ENCODE results near the gene RAB11FIP5. TPM values are rescaled to one million over a fixed set of nuclear protein-coding genes. Genes with fewer than 3 reads are reported as not detected.

The RAB11FIP5 gene
- total and polyA plus RNA-seq, 10 of the 15 experiments (the other 5 are each of a cell fraction or from before 2014, with no cell fraction given) = 0.03 to 0.20 (median 0.06) TPM; not detected in 6

DNA sequence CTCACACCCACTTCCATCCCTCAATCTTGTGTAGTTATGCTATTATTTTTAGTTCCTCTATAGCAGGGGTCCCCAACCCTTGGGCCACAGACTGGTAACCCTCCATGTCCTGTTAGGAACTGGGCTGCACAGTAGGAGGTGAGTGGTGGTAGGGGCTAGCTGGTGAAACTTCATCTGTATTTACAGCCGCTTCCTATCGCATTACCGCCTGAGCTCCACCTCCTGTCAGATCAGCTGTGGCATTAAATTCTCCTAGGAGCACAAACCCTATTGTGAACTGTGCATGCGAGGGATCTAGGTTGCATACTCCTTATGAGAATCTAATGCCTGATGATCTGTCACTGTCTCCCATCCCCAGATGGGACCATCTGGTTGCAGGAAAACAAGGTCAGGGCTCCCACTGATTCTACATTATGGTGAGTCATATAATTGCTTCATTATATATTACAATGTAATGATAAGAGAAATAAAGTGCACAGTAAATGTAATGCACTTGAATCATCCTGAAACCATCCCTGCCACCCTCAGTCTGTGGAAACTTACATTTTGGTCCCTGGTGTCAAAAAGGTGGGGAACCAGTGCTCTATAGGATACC is 1.6 kb upstream of the RAB11FIP5 start:
- Histone ChIP-seq H3K36me3 (ENCODE audit: control insufficient read depth in 2 of 2, insufficient read depth in 2 of 2, low read length in 1 of 2) (no peaks in the 10 kb centered on the region), H3K79me2 (ENCODE audit: control insufficient read depth, insufficient read depth, low read length) (no peaks in the 10 kb centered on the region), H3K4me3 (no peak overlapping the region), H3K9ac (ENCODE audit: control insufficient read depth, insufficient read depth, low read length) (no peak overlapping the region), H3K27me3 (replicated peaks in 1 of 2; ENCODE audit: control insufficient read depth in 2 of 2, insufficient read depth in 2 of 2, low read length in 1 of 2) (peaks cover 6 to 17% of the 10 kb centered on the region in 2 experiments), H4K20me1 (ENCODE audit: control insufficient read depth, insufficient read depth) (no peaks in the 10 kb centered on the region), H3K27ac (ENCODE audit: control insufficient read depth, insufficient read depth) (no peak overlapping the region), H3K9me3 (replicated peaks; ENCODE audit: control insufficient read depth, insufficient read depth, low read length) (no peaks in the 10 kb centered on the region), H2AFZ (ENCODE audit: control insufficient read depth, low read depth, low read length) (no peak overlapping the region), H3K4me2 (ENCODE audit: control insufficient read depth, insufficient read depth) (no peak overlapping the region), H3K4me1 (ENCODE audit: control insufficient read depth, insufficient read depth, low read length) (no peaks in the 10 kb centered on the region)
- RAD21 ChIA-PET (ENCODE audit: unreplicated experiment) = no interaction called here
- no peak for FAIRE-seq
- no peak for DNase-seq (ENCODE audit: low read depth, low spot score)
- CTCF ChIA-PET = no interaction called here
- no peak for TF ChIP-seq POU2F2 (IDR thresholded peaks at IDR 0.05; ENCODE audit: borderline replicate concordance, low read depth, low read length)
- TF ChIP-seq, protein P1, sequence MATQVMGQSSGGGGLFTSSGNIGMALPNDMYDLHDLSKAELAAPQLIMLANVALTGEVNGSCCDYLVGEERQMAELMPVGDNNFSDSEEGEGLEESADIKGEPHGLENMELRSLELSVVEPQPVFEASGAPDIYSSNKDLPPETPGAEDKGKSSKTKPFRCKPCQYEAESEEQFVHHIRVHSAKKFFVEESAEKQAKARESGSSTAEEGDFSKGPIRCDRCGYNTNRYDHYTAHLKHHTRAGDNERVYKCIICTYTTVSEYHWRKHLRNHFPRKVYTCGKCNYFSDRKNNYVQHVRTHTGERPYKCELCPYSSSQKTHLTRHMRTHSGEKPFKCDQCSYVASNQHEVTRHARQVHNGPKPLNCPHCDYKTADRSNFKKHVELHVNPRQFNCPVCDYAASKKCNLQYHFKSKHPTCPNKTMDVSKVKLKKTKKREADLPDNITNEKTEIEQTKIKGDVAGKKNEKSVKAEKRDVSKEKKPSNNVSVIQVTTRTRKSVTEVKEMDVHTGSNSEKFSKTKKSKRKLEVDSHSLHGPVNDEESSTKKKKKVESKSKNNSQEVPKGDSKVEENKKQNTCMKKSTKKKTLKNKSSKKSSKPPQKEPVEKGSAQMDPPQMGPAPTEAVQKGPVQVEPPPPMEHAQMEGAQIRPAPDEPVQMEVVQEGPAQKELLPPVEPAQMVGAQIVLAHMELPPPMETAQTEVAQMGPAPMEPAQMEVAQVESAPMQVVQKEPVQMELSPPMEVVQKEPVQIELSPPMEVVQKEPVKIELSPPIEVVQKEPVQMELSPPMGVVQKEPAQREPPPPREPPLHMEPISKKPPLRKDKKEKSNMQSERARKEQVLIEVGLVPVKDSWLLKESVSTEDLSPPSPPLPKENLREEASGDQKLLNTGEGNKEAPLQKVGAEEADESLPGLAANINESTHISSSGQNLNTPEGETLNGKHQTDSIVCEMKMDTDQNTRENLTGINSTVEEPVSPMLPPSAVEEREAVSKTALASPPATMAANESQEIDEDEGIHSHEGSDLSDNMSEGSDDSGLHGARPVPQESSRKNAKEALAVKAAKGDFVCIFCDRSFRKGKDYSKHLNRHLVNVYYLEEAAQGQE (IDR thresholded peaks at IDR 0.05; ENCODE audit: low read depth, low read length) = no peak
- TF ChIP-seq ATF7 (IDR thresholded peaks at IDR 0.05; ENCODE audit: low read depth) = no peak
- TF ChIP-seq, protein P2, sequence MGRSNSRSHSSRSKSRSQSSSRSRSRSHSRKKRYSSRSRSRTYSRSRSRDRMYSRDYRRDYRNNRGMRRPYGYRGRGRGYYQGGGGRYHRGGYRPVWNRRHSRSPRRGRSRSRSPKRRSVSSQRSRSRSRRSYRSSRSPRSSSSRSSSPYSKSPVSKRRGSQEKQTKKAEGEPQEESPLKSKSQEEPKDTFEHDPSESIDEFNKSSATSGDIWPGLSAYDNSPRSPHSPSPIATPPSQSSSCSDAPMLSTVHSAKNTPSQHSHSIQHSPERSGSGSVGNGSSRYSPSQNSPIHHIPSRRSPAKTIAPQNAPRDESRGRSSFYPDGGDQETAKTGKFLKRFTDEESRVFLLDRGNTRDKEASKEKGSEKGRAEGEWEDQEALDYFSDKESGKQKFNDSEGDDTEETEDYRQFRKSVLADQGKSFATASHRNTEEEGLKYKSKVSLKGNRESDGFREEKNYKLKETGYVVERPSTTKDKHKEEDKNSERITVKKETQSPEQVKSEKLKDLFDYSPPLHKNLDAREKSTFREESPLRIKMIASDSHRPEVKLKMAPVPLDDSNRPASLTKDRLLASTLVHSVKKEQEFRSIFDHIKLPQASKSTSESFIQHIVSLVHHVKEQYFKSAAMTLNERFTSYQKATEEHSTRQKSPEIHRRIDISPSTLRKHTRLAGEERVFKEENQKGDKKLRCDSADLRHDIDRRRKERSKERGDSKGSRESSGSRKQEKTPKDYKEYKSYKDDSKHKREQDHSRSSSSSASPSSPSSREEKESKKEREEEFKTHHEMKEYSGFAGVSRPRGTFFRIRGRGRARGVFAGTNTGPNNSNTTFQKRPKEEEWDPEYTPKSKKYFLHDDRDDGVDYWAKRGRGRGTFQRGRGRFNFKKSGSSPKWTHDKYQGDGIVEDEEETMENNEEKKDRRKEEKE (IDR thresholded peaks at IDR 0.05) = no peak
- no peak for TF ChIP-seq NFYA (IDR thresholded peaks at IDR 0.05; ENCODE audit: borderline replicate concordance, low read depth, low read length)
- no peak for TF ChIP-seq LARP7 (IDR thresholded peaks at IDR 0.05)
- TF ChIP-seq RB1 (IDR thresholded peaks at IDR 0.05; ENCODE audit: borderline replicate concordance) = no peak
- no peak for TF ChIP-seq IKZF1 (conservative IDR thresholded peaks at IDR 0.05)
- no peak for TF ChIP-seq BRCA1 (IDR thresholded peaks at IDR 0.05; ENCODE audit: low read depth, low read length)
- TF ChIP-seq CBX5 (IDR thresholded peaks at IDR 0.05; ENCODE audit: low read depth) = no peak
- TF ChIP-seq FOXM1 (IDR thresholded peaks at IDR 0.05; ENCODE audit: low read depth, low read length) = no peak
- TF ChIP-seq RELA (IDR thresholded peaks at IDR 0.05; ENCODE audit: borderline replicate concordance, partially characterized antibody) = no peak
- no peak for TF ChIP-seq ZNF384 (IDR thresholded peaks at IDR 0.05; ENCODE audit: borderline replicate concordance, low read depth, low read length)
- POLR2A ChIA-PET = interaction anchor here (0.6 kb wide), 1 partner anchor 421 kb away, joined by 4 read pairs; no protein-coding TSS in a partner anchor
- in situ Hi-C loops (cut with MboI) = no loop called here
- ATAC-seq = no peak
- WGBS (ENCODE audit: insufficient coverage, insufficient replicate concordance, low lambda C conversion rate, missing lambda C conversion rate) = 88% methylated on average over 4 of the region's 4 CpGs
- intact Hi-C loops (cut with micrococcal nuclease; ENCODE audit: unreplicated experiment) = no loop called here
- no TSS peak for BruUV-seq (replicated peaks)
- SMC1A ChIA-PET (ENCODE audit: uncharacterized antibody, unreplicated experiment) = no interaction called here
